NB4 (cell line): ENCODE measurements around the gene NEURL2.

Experiments used
- MYC ChIP-seq: IDR thresholded peaks from 2 replicates; pipeline ENCODE4 v1.6.1; 2011; ENCODE audit warnings: low read depth, low read length
- POLR2A ChIP-seq: IDR thresholded peaks from 2 replicates; pipeline ENCODE4 v1.6.1; 2011; ENCODE audit warnings: mild to moderate bottlenecking; ENCODE audit not compliant: insufficient read length; ENCODE audit errors: extremely low read depth
- TF ChIP-seq, protein P1 (sequence below): IDR thresholded peaks from one replicate; pipeline ENCODE4 v1.5.1; 2012; ENCODE audit warnings: low read depth, low read length
- TF ChIP-seq, protein P2 (sequence below): IDR thresholded peaks from 2 replicates; pipeline ENCODE4 v1.6.1; 2011; ENCODE audit warnings: low read depth, low read length

DNA sequence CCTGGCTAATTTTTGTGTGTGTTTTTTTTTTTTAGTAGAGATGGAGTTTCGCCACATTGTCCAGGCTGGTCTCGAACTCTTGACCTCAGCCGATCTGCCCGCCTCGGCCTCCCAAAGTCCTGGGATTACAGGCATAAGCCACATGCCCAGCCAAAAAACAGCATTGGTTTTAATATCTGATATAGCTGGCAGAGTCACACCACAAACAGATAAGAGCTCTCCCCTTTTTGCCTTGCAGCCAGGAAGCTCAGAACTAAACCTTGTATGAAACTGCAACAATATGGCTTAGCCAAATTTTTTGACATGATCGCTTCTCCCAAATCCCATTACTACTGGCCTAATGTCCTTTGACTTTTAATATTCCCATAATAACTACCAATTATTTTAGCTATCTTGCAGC, 38.7 kb downstream of the NEURL2 start:
- TF ChIP-seq, protein P1, sequence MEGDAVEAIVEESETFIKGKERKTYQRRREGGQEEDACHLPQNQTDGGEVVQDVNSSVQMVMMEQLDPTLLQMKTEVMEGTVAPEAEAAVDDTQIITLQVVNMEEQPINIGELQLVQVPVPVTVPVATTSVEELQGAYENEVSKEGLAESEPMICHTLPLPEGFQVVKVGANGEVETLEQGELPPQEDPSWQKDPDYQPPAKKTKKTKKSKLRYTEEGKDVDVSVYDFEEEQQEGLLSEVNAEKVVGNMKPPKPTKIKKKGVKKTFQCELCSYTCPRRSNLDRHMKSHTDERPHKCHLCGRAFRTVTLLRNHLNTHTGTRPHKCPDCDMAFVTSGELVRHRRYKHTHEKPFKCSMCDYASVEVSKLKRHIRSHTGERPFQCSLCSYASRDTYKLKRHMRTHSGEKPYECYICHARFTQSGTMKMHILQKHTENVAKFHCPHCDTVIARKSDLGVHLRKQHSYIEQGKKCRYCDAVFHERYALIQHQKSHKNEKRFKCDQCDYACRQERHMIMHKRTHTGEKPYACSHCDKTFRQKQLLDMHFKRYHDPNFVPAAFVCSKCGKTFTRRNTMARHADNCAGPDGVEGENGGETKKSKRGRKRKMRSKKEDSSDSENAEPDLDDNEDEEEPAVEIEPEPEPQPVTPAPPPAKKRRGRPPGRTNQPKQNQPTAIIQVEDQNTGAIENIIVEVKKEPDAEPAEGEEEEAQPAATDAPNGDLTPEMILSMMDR: no peak
- TF ChIP-seq MYC (no peak), POLR2A (no peak)
- TF ChIP-seq, protein P2, sequence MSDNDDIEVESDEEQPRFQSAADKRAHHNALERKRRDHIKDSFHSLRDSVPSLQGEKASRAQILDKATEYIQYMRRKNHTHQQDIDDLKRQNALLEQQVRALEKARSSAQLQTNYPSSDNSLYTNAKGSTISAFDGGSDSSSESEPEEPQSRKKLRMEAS: no peak
